ENCODE measurements around the gene GMDS.

GMDS gene

DNA sequence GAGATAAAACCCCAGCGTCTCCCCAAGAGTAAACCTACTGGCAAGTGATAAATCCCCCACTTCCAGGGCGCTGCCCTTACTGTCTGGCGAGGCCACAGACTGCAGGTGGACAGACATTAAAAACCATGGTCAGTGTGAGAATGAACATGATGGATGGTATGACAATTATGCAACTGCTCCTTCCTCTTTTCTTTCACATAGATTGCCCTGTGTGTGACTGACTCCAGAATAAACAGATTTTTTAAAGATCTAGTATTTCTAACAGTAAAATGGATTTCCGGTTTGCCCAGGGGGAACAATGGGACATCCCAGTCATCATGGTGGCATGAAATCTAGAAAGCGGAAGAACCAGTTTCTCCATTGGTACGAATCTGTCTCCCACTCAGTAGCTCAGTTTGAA is 482.0 kb downstream of the GMDS start:
- no peak for TF ChIP-seq EZH2phosphoT487 (IDR thresholded peaks at IDR 0.05; ENCODE audit: borderline replicate concordance)
- TF ChIP-seq, protein P1, sequence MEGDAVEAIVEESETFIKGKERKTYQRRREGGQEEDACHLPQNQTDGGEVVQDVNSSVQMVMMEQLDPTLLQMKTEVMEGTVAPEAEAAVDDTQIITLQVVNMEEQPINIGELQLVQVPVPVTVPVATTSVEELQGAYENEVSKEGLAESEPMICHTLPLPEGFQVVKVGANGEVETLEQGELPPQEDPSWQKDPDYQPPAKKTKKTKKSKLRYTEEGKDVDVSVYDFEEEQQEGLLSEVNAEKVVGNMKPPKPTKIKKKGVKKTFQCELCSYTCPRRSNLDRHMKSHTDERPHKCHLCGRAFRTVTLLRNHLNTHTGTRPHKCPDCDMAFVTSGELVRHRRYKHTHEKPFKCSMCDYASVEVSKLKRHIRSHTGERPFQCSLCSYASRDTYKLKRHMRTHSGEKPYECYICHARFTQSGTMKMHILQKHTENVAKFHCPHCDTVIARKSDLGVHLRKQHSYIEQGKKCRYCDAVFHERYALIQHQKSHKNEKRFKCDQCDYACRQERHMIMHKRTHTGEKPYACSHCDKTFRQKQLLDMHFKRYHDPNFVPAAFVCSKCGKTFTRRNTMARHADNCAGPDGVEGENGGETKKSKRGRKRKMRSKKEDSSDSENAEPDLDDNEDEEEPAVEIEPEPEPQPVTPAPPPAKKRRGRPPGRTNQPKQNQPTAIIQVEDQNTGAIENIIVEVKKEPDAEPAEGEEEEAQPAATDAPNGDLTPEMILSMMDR (conservative IDR thresholded peaks at IDR 0.05; ENCODE audit: low read length), result no peak
- H3K27me3 ChIP-seq (ENCODE audit: insufficient read depth, low read length, poor library complexity, severe bottlenecking), result no peaks in the 10 kb centered on the region
- H3K9me2 ChIP-seq (replicated peaks; ENCODE audit: low read depth, low read length), result no peaks in the 10 kb centered on the region
- H3K4me1 ChIP-seq (ENCODE audit: insufficient read depth, low read length, poor library complexity, severe bottlenecking), result peaks cover 14% of the 10 kb centered on the region
- no peaks in the 10 kb centered on the region for H3K79me2 ChIP-seq (ENCODE audit: insufficient read depth, low read length)
- no peaks in the 10 kb centered on the region for H4K20me1 ChIP-seq (ENCODE audit: insufficient read depth, low read length, poor library complexity, severe bottlenecking)
- no peaks in the 10 kb centered on the region for H3F3A ChIP-seq (ENCODE audit: low read depth)
- no peaks in the 10 kb centered on the region for H3K36me3 ChIP-seq (ENCODE audit: insufficient read depth, low read length)
- no peak overlapping the region for H2AFZ ChIP-seq (ENCODE audit: low read length)
- H3K9ac ChIP-seq (ENCODE audit: low read depth, low read length, poor library complexity, severe bottlenecking), result no peak overlapping the region
- no peak overlapping the region for H3K4me2 ChIP-seq (ENCODE audit: low read depth, low read length, poor library complexity, severe bottlenecking)
- H3K4me3 ChIP-seq (ENCODE audit: low read length, poor library complexity, severe bottlenecking), result no peak overlapping the region
- no peaks in the 10 kb centered on the region for H3K9me3 ChIP-seq (ENCODE audit: insufficient read depth, low read depth, low read length)

DNA sequence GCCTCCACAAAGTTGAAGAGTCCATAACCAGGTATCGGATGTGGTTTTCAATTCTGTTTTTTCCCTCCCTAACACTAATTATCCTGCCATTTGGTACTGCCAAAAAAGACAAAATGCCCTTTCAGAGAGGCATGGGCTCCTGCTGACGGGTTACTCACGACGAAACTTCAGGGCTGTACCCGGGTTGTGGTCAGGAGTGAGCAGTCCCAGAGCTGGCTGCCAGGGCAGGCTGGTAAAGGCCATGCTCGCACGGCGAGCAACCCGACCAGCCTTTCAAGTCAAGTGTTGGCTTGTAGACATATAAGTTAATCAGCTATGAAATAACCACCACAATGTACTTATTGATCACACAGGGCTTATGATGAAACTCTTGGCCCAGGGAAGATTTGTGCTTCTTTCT is 483.2 kb downstream of the GMDS start:
- Histone ChIP-seq H3K9ac (ENCODE audit: low read depth, low read length, poor library complexity, severe bottlenecking) (no peak overlapping the region), H3F3A (ENCODE audit: low read depth) (no peaks in the 10 kb centered on the region), H4K20me1 (ENCODE audit: insufficient read depth, low read length, poor library complexity, severe bottlenecking) (no peaks in the 10 kb centered on the region), H3K9me2 (replicated peaks; ENCODE audit: low read depth, low read length) (no peaks in the 10 kb centered on the region), H3K79me2 (ENCODE audit: insufficient read depth, low read length) (no peaks in the 10 kb centered on the region), H3K4me1 (ENCODE audit: insufficient read depth, low read length, poor library complexity, severe bottlenecking) (peaks cover 2% of the 10 kb centered on the region), H2AFZ (ENCODE audit: low read length) (no peak overlapping the region), H3K4me2 (ENCODE audit: low read depth, low read length, poor library complexity, severe bottlenecking) (no peak overlapping the region), H3K4me3 (ENCODE audit: low read length, poor library complexity, severe bottlenecking) (no peak overlapping the region), H3K9me3 (ENCODE audit: insufficient read depth, low read depth, low read length) (no peaks in the 10 kb centered on the region), H3K36me3 (ENCODE audit: insufficient read depth, low read length) (no peaks in the 10 kb centered on the region), H3K27me3 (ENCODE audit: insufficient read depth, low read length, poor library complexity, severe bottlenecking) (no peaks in the 10 kb centered on the region)
- TF ChIP-seq, protein P1 (conservative IDR thresholded peaks at IDR 0.05; ENCODE audit: low read length), result no peak
- TF ChIP-seq EZH2phosphoT487 (IDR thresholded peaks at IDR 0.05; ENCODE audit: borderline replicate concordance), result no peak

DNA sequence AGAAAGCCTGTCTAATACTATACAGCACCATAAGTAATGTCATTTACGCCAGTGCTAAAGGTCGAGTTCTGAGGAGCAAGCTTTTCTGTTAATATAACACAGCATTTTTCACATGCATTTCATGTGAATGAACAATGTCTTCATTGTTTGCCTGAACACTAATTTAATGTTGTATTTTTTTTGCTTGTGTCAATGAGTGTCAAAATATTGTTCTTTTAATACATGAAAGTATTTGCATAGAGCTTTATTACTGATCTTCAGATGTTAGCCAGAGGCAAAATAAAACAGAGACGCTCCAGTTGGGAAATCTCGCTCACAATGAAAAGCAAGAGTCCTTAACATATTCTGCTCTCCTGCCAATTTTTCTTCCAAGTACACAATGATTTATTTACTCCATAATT is 483.9 kb downstream of the GMDS start:
- Histone ChIP-seq H3K36me3 (ENCODE audit: insufficient read depth, low read length) (no peaks in the 10 kb centered on the region), H3K4me1 (ENCODE audit: insufficient read depth, low read length, poor library complexity, severe bottlenecking) (no peaks in the 10 kb centered on the region), H3K9me3 (ENCODE audit: insufficient read depth, low read depth, low read length) (no peaks in the 10 kb centered on the region), H3K79me2 (ENCODE audit: insufficient read depth, low read length) (no peaks in the 10 kb centered on the region), H3F3A (ENCODE audit: low read depth) (no peaks in the 10 kb centered on the region), H3K9ac (ENCODE audit: low read depth, low read length, poor library complexity, severe bottlenecking) (no peak overlapping the region), H3K9me2 (replicated peaks; ENCODE audit: low read depth, low read length) (no peaks in the 10 kb centered on the region), H3K4me3 (ENCODE audit: low read length, poor library complexity, severe bottlenecking) (no peak overlapping the region), H4K20me1 (ENCODE audit: insufficient read depth, low read length, poor library complexity, severe bottlenecking) (no peaks in the 10 kb centered on the region), H3K4me2 (ENCODE audit: low read depth, low read length, poor library complexity, severe bottlenecking) (no peak overlapping the region), H3K27me3 (ENCODE audit: insufficient read depth, low read length, poor library complexity, severe bottlenecking) (no peaks in the 10 kb centered on the region), H2AFZ (ENCODE audit: low read length) (no peak overlapping the region)
- TF ChIP-seq EZH2phosphoT487 (IDR thresholded peaks at IDR 0.05; ENCODE audit: borderline replicate concordance), result no peak
- TF ChIP-seq, protein P1 (conservative IDR thresholded peaks at IDR 0.05; ENCODE audit: low read length), result no peak

Data from Loucy (cell line).